ENCODE measurements around the gene WDR36.

- TF ChIP-seq POLR2AphosphoS5 (IDR thresholded peaks at IDR 0.05; ENCODE audit: low read depth): no peak
- no peak for TF ChIP-seq CTCF (conservative IDR thresholded peaks at IDR 0.05; ENCODE audit: low read depth in 2 of 2)
- TF ChIP-seq EZH2 (IDR thresholded peaks at IDR 0.05; ENCODE audit: low read depth, unreplicated experiment): no peak
- no peak for TF ChIP-seq REST (IDR thresholded peaks at IDR 0.05; ENCODE audit: unreplicated experiment)
- no peak for TF ChIP-seq JUNB (IDR thresholded peaks at IDR 0.05; ENCODE audit: unreplicated experiment)
- no peak for TF ChIP-seq CREB1 (CRISPR knock-in tag; IDR thresholded peaks at IDR 0.05; ENCODE audit: low read depth)
- TF ChIP-seq ETS1 (IDR thresholded peaks at IDR 0.05): no peak
Measured at GRCh38 chr5:111068213-111068612, 23.9 kb upstream of the WDR36 start.

Measured in GM23338 (cell line).